ENCODE data around the gene DEUP1. TPM values are rescaled to one million over a fixed set of nuclear protein-coding genes. Genes with fewer than 3 reads are reported as not detected.

The DEUP1 gene
- total and polyA plus RNA-seq, 3 donors from 2014 or later = 11.7 to 22.8 (median 18.2) TPM

DNA sequence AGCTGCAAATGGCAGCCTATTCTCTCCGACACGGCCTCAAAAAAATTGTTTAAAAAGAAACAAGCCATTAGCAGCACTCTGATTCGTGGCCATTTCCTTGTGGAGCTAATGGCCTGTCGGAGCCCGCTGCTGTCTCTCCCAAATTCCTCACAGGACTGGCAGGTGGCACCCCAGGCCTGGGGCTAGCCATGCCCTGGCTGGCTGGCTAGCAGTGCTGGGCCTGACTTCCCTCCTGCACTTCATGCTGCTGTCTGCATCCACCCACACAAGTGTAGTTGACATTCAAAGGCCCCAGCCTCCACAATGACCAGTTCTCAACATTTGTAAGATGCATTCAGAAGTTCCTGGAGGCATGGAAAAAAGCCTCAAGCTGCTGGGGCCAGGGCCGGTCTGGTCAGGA, 151.2 kb downstream of the DEUP1 start:
- Histone ChIP-seq H3K27ac (no peak overlapping the region), H3K36me3 (ENCODE audit: low read depth, missing control alignments) (no peaks in the 10 kb centered on the region), H3K4me3 (no peak overlapping the region), H3K9me3 (no peaks in the 10 kb centered on the region), H3K27me3 (no peaks in the 10 kb centered on the region), H3K4me1 (no peaks in the 10 kb centered on the region)
- intact Hi-C loops (cut with DNase I; ENCODE audit: low total_unique reads) = no loop called here
- no peak for DNase-seq
- no peak for TF ChIP-seq POLR2A (IDR thresholded peaks at IDR 0.05)
- TF ChIP-seq, protein P1, sequence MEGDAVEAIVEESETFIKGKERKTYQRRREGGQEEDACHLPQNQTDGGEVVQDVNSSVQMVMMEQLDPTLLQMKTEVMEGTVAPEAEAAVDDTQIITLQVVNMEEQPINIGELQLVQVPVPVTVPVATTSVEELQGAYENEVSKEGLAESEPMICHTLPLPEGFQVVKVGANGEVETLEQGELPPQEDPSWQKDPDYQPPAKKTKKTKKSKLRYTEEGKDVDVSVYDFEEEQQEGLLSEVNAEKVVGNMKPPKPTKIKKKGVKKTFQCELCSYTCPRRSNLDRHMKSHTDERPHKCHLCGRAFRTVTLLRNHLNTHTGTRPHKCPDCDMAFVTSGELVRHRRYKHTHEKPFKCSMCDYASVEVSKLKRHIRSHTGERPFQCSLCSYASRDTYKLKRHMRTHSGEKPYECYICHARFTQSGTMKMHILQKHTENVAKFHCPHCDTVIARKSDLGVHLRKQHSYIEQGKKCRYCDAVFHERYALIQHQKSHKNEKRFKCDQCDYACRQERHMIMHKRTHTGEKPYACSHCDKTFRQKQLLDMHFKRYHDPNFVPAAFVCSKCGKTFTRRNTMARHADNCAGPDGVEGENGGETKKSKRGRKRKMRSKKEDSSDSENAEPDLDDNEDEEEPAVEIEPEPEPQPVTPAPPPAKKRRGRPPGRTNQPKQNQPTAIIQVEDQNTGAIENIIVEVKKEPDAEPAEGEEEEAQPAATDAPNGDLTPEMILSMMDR (IDR thresholded peaks at IDR 0.05) = no peak
- 92 to 98% methylated on average over 6 of the region's 6 CpGs for WGBS, 2 donors

DNA sequence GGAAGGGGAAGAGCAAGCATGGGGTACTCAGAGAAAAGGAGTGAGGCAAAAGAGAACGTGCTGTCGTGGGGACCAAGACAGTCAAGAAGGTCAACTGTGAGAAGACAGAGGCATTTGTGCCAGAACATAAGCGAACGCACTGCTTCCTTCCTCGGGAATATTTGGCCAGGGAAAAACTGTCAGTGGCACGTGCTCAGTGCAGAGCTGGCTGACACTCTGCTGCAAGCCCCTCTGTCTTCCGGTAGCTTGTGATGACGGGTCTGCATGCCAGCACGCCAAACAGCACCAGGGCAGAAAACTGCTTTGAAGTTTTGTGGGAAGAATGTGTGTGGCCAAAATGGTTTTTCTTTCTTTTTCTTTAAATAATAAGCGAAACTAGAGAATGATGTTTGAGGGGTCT, 152.0 kb downstream of the DEUP1 start:
- Histone ChIP-seq H3K9me3 (no peaks in the 10 kb centered on the region), H3K27me3 (no peaks in the 10 kb centered on the region), H3K4me1 (no peaks in the 10 kb centered on the region), H3K4me3 (no peak overlapping the region), H3K27ac (no peak overlapping the region), H3K36me3 (ENCODE audit: low read depth, missing control alignments) (no peaks in the 10 kb centered on the region)
- WGBS, 2 donors = 62 to 71% methylated on average over 10 of the region's 10 CpGs
- TF ChIP-seq POLR2A (IDR thresholded peaks at IDR 0.05) = no peak
- TF ChIP-seq, protein P1 (IDR thresholded peaks at IDR 0.05) = no peak
- DNase-seq = no peak
- intact Hi-C loops (cut with DNase I; ENCODE audit: low total_unique reads) = no loop called here

DNA sequence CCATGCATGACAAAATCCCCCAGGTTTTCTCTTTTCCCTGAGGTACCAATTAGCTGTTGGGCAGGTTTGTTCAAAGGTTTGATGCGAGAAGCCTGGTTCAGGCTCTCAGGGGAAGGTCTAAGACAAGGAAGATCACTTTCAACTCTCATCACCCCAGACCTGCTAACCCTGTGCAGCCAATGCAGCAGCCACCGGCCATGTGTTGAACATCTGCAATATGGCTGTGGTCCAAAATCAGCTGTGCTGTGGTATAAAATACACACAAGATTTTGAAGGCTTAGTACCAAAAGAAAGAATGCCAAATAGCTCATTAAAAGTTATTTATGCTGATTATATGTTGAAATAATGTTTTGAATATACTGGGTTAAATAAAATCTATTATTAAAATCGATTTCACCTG, 154.2 kb downstream of the DEUP1 start:
- no peak for DNase-seq
- Histone ChIP-seq H3K27me3 (no peaks in the 10 kb centered on the region), H3K27ac (no peak overlapping the region), H3K9me3 (no peaks in the 10 kb centered on the region), H3K36me3 (ENCODE audit: low read depth, missing control alignments) (no peaks in the 10 kb centered on the region), H3K4me1 (no peaks in the 10 kb centered on the region), H3K4me3 (no peak overlapping the region)
- intact Hi-C loops (cut with DNase I; ENCODE audit: low total_unique reads) = no loop called here
- TF ChIP-seq, protein P1 (IDR thresholded peaks at IDR 0.05) = no peak
- no peak for TF ChIP-seq POLR2A (IDR thresholded peaks at IDR 0.05)
- 57 to 70% methylated on average over 3 of the region's 3 CpGs for WGBS, 2 donors

DNA sequence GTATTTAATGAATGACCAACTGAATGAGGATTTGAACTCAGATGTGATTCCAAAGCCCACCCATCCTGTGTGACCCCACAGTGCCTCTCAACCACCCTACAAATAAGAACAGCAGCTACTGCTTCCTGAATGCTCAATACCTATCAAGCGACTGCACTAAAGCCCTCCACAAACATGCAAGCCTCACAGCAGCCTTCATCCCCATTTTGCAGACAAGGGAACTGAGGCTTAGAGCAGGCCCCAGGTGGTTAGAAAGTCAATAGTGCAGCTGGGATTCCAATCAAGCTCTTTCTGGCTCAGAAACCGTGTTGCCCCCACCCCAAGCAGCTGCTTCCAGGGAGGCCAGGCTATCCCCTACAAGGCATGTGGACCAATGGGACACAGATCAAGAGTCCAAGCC, 155.4 kb downstream of the DEUP1 start:
- H3K27me3 ChIP-seq = no peaks in the 10 kb centered on the region
- no peak for TF ChIP-seq POLR2A (IDR thresholded peaks at IDR 0.05)
- TF ChIP-seq, protein P1 (IDR thresholded peaks at IDR 0.05) = no peak
- no peaks in the 10 kb centered on the region for H3K9me3 ChIP-seq
- H3K36me3 ChIP-seq (ENCODE audit: low read depth, missing control alignments) = no peaks in the 10 kb centered on the region
- H3K4me1 ChIP-seq = no peaks in the 10 kb centered on the region
- no peak overlapping the region for H3K4me3 ChIP-seq
- intact Hi-C loops (cut with DNase I; ENCODE audit: low total_unique reads) = no loop called here
- H3K27ac ChIP-seq = peak overlapping the region in 1 of 2 donors; percentile 3
- WGBS, 2 donors = 91 to 100% methylated on average over 2 of the region's 2 CpGs
- DNase-seq = no peak

DNA sequence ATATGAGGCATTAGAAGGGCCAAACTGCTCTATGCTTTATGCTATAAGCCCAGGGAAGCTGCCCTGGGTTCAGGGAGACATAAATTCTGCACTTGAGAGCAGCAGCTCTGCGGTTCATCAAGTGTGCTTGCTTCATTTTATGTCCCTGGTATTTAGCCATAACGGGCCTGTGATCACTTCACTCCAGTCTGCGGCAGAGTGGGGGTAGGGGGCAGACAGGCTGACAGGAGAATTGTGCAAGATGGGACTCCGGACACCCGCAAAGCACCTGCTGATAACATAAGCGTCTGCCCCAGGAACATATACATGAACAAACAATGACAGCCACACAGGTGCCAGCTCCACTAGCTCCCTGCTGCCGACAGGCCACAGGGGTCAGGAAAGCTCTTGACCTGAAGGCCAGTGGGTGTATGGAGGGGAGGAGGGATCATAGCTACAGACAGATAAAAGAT, 156.5 kb downstream of the DEUP1 start:
- Histone ChIP-seq H3K36me3 (ENCODE audit: low read depth, missing control alignments) (no peaks in the 10 kb centered on the region), H3K9me3 (no peaks in the 10 kb centered on the region), H3K27ac (peak overlapping the region in 1 of 2 donors; percentile 3), H3K27me3 (no peaks in the 10 kb centered on the region), H3K4me3 (no peak overlapping the region), H3K4me1 (no peaks in the 10 kb centered on the region)
- 66 to 70% methylated on average over 7 of the region's 7 CpGs for WGBS, 2 donors
- intact Hi-C loops (cut with DNase I; ENCODE audit: low total_unique reads) = no loop called here
- DNase-seq = peak; percentile 26
- TF ChIP-seq, protein P1 (IDR thresholded peaks at IDR 0.05) = no peak
- no peak for TF ChIP-seq POLR2A (IDR thresholded peaks at IDR 0.05)

All from testis (tissue), 3 donors.